NCI-H82 (cell line): ENCODE results near the gene PKM.
A peak's percentile ranks its signal among the peaks of the same experiment; 100 is the strongest.
"Not testable (repeated sequence)": the region's sequence is repeated elsewhere in the genome, so short reads cannot be mapped to it uniquely, and the experiment has no call there.

Source experiments
- DNase-seq: peaks from one replicate; lab custom pipeline; 2025; lab: John Stamatoyannopoulos, UW

Gene PKM

GRCh38 chr15:72231066-72231832, at the start of gene PKM:
TSS of gene PKM (minus strand) at chr15:72231190. CDS start at chr15:72219097, 12,093 bp downstream.
- DNase-seq: peak; percentile 99

- no peak for DNase-seq
These were observed 49.8 kb upstream of the PKM start for GRCh38 chr15:72280751-72281150.

- peak; percentile 8 for DNase-seq
These were observed 47.7 kb upstream of the PKM start for GRCh38 chr15:72278737-72279136.

- no peak for DNase-seq
These were observed 45.3 kb upstream of the PKM start for GRCh38 chr15:72276326-72276700.

GRCh38 chr15:72275635-72276325, 44.8 kb upstream of the PKM start:
- not testable (repeated sequence) for DNase-seq

- DNase-seq: no peak
These were observed 42.0 kb upstream of the PKM start for GRCh38 chr15:72272997-72273352.

- peak; percentile 99 for DNase-seq
These were observed 41.4 kb upstream of the PKM start, which contains the start of gene PARP6 for GRCh38 chr15:72272213-72272996. TSS of gene PARP6 (minus strand) at chr15:72272554. CDS start at chr15:72267477, 5,077 bp downstream.

- DNase-seq: peak; percentile 45
These were observed 40.9 kb upstream of the PKM start for GRCh38 chr15:72271895-72272212.

- no peak for DNase-seq
These were observed 40.2 kb upstream of the PKM start for GRCh38 chr15:72271221-72271620.

GRCh38 chr15:72269739-72270138, 38.7 kb upstream of the PKM start:
- no peak for DNase-seq

- no peak for DNase-seq
These were observed 34.0 kb upstream of the PKM start for GRCh38 chr15:72265031-72265430.

GRCh38 chr15:72252663-72253299, 21.8 kb upstream of the PKM start:
- no peak for DNase-seq

- DNase-seq: no peak
These were observed 18.3 kb upstream of the PKM start for GRCh38 chr15:72249142-72249810.

- no peak for DNase-seq
These were observed 17.5 kb upstream of the PKM start for GRCh38 chr15:72248514-72248913.

- peak; percentile 92 for DNase-seq
These were observed 11.9 kb upstream of the PKM start for GRCh38 chr15:72242775-72243370.

- no peak for DNase-seq
These were observed 8.7 kb upstream of the PKM start for GRCh38 chr15:72239652-72240051.

GRCh38 chr15:72238586-72238985, 7.6 kb upstream of the PKM start:
- no peak for DNase-seq

- no peak for DNase-seq
These were observed 6.8 kb upstream of the PKM start for GRCh38 chr15:72237853-72238224.

- DNase-seq: peak; percentile 78
These were observed 6.3 kb upstream of the PKM start for GRCh38 chr15:72237029-72237852.

GRCh38 chr15:72236381-72237003, 5.5 kb upstream of the PKM start:
- DNase-seq: no peak
